Measurements from ENCODE around the gene PLIN5. TPM values are rescaled to one million over a fixed set of nuclear protein-coding genes. Genes with fewer than 3 reads are reported as not detected.

Gene PLIN5
- 1 to 10 TPM; 2.7 to 4.8 (median 3.5) TPM for polyA plus RNA-seq (ENCODE audit: insufficient read length in 4 of 4)

- DNase-seq (ENCODE audit: low read depth in 4 of 4, low spot score in 3 of 4): peak; percentile 52 to 67 (median 60)
Observed at GRCh38 chr19:4534836-4535658, at the start of gene PLIN5. PLIN5 (minus strand) TSS chr19:4535224; CDS start chr19:4534074, 1,150 bp downstream.

- DNase-seq (ENCODE audit: low read depth in 4 of 4, low spot score in 3 of 4): no peak
Observed at GRCh38 chr19:4583961-4584669, 49.1 kb upstream of the PLIN5 start.

GRCh38 chr19:4582980-4583842 is 48.2 kb upstream of the PLIN5 start:
- no peak for DNase-seq (ENCODE audit: low read depth in 4 of 4, low spot score in 3 of 4)

- no peak for DNase-seq (ENCODE audit: low read depth in 4 of 4, low spot score in 3 of 4)
Observed at GRCh38 chr19:4581666-4582553, 46.9 kb upstream of the PLIN5 start.

- no peak for DNase-seq (ENCODE audit: low read depth in 4 of 4, low spot score in 3 of 4)
Observed at GRCh38 chr19:4580961-4581665, 46.1 kb upstream of the PLIN5 start.

GRCh38 chr19:4580021-4580901 is 45.2 kb upstream of the PLIN5 start:
- no peak for DNase-seq (ENCODE audit: low read depth in 4 of 4, low spot score in 3 of 4)

GRCh38 chr19:4579389-4579788 is 44.4 kb upstream of the PLIN5 start:
- no peak for DNase-seq (ENCODE audit: low read depth in 4 of 4, low spot score in 3 of 4)

- DNase-seq (ENCODE audit: low read depth in 4 of 4, low spot score in 3 of 4): no peak
Observed at GRCh38 chr19:4578552-4579248, 43.7 kb upstream of the PLIN5 start.

- DNase-seq (ENCODE audit: low read depth in 4 of 4, low spot score in 3 of 4): no peak
Observed at GRCh38 chr19:4577020-4577782, 42.2 kb upstream of the PLIN5 start.

- DNase-seq (ENCODE audit: low read depth in 4 of 4, low spot score in 3 of 4): no peak
Observed at GRCh38 chr19:4576016-4576933, 41.3 kb upstream of the PLIN5 start.

GRCh38 chr19:4575267-4576015 is 40.4 kb upstream of the PLIN5 start:
- DNase-seq (ENCODE audit: low read depth in 4 of 4, low spot score in 3 of 4): peak in 2 of 4 donors; percentile 52 to 56

GRCh38 chr19:4573682-4574081 is 38.7 kb upstream of the PLIN5 start:
- DNase-seq (ENCODE audit: low read depth in 4 of 4, low spot score in 3 of 4): no peak

- DNase-seq (ENCODE audit: low read depth in 4 of 4, low spot score in 3 of 4): no peak
Observed at GRCh38 chr19:4571305-4571917, 36.4 kb upstream of the PLIN5 start.

- no peak for DNase-seq (ENCODE audit: low read depth in 4 of 4, low spot score in 3 of 4)
Observed at GRCh38 chr19:4570916-4571304, 35.9 kb upstream of the PLIN5 start.

- DNase-seq (ENCODE audit: low read depth in 4 of 4, low spot score in 3 of 4): no peak
Observed at GRCh38 chr19:4570402-4570801, 35.4 kb upstream of the PLIN5 start.

Data from right renal pelvis (tissue), 4 donors.